ENCODE data around the gene DNM2.
"Not testable (repeated sequence)": the region's sequence is repeated elsewhere in the genome, so short reads cannot be mapped to it uniquely, and the experiment has no call there.

DNM2 gene

GRCh38 chr19:10726268-10726667, 8.4 kb downstream of the DNM2 start:
- no peak for DNase-seq

- peak in 1 of 2 experiments; percentile 25 for DNase-seq
Measured at GRCh38 chr19:10727685-10728201, 9.9 kb downstream of the DNM2 start.

DNA sequence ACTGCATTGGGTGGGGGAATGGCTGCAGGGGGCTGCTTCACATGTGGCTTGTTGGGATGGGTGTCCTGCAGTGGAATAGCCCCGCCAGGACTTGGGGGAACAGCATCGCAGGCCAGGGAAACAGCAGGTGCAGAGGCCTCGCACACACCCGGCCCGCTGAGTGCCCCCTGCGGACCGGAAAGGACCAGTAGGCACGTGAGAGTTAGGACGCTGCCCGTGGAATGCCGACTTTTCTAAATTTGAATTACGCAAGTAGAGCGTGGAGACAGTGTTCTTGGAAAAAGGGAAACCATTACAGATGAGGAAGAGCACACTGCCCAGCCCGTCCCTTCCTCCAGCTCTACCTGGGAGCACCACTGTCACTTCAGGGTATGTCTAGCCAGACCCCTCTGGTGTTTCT, 11.5 kb downstream of the DNM2 start:
- DNase-seq: no peak

- no peak for DNase-seq
Measured at GRCh38 chr19:10730932-10731331, 13.1 kb downstream of the DNM2 start.

- DNase-seq: no peak
Measured at GRCh38 chr19:10735741-10736140, 17.9 kb downstream of the DNM2 start.

DNA sequence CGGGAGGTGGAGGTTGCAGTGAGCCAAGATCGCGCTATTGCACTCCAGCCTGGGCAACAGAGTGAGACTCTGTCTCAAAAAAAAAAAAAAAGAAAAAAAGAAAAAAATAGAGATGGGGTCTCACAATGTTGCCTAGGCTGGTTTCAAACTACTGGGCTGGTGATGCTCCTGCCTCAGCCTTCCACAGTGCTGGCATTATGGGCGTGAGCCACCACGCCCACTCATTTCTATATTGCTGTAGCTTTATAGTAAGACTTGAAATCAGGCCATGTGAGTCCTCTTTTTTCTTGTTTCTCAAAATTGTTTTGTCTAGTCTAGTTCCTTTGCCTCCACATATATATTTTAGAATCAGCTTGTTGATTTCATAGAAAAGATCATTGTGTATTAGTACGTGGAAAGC, 18.3 kb downstream of the DNM2 start:
- DNase-seq: no peak

- no peak for DNase-seq
Measured at GRCh38 chr19:10736916-10737551, 19.2 kb downstream of the DNM2 start.

- no peak for DNase-seq
Measured at GRCh38 chr19:10737722-10738121, 19.8 kb downstream of the DNM2 start.

DNA sequence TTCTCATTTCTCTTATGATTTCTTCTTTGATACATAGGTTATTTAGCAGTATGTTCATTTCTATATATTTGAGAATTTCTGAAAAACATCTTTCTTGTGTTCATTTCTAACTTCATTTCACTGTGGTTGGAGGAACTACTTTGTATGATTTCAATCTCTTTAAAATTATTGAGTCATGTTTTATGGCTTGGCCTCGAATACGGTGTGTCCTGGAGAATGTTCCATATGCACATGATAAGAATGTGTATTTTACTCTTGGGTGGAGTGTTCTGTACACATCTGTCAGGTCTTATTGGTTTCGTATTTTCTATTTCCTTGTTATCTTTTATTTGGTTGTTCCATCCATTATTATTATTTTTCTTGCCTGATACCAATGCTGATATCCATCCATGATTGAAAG, 22.9 kb downstream of the DNM2 start:
- no peak for DNase-seq

- DNase-seq: peak in 1 of 2 experiments; percentile 57
Measured at GRCh38 chr19:10742476-10742875, 24.6 kb downstream of the DNM2 start.

DNA sequence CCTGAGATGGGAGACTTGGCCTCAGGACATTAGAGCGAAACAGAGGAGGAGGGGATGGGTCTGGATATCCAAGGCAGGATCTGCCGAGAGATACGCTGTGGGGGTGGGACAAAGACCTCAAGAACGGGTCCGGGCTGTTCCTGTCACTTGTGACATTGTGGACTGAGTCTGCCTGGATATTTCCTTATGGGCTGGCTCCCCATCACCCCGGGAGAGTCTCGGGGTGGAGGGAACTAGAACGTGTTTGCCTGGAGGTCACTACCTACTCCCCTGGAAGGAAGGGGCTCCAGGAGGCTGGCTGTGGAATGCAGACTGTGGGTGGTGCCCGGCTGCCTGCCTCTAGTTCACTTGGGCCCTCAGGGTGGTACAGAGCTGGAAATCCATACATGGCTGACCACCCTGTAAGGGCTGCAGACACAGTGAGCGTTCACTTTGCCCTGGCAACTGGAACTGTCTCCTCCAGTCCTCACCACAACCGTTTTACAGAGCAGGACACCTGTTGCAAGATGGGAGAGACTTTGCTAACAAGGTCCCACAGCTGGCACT, 26.4 kb downstream of the DNM2 start:
- DNase-seq: no peak

DNA sequence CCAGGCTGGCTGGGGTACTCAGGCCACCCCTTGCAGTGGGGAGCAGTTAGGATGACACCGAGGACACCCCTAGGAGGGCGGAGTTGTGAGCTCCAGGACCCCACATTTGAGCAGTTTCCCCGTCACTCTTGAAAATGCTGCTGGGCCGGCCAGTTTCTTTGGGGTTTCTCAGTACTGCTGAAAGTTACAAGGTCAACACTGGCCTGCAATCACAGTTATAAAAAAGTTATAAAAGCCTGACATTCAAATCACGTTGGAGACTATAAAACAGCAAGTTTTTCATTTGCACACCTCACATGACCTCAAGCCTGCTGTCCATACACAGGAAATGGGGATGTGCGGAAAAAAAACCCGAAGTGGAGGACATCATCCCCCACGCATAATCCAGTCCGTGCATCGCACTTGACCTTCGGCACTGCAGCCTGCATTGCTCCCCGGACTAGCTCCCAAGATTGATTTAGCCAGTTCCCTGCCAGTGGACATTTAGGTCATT, 27.0 kb downstream of the DNM2 start:
- DNase-seq: no peak

DNA sequence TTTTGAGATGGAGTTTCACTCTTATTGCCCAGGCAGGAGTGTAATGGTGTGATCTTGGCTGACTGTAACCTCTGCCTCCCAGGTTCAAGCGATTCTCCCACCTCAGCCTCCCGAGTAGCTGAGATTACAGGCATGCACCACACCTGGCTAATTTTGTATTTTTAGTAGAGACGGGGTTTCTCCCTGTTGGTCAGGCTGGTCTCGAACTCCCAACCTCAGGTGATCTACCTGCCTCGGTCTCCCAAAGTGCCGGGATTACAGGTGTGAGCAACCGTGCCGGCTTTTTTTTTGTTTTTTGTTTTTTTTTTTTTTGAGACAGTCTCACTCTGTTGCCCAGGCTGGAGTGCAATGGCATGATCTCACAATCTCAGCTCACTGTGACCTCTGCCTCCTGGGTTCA, 28.6 kb downstream of the DNM2 start:
- not testable (repeated sequence) for DNase-seq

- DNase-seq: no peak
Measured at GRCh38 chr19:10747271-10747670, 29.4 kb downstream of the DNM2 start.

DNA sequence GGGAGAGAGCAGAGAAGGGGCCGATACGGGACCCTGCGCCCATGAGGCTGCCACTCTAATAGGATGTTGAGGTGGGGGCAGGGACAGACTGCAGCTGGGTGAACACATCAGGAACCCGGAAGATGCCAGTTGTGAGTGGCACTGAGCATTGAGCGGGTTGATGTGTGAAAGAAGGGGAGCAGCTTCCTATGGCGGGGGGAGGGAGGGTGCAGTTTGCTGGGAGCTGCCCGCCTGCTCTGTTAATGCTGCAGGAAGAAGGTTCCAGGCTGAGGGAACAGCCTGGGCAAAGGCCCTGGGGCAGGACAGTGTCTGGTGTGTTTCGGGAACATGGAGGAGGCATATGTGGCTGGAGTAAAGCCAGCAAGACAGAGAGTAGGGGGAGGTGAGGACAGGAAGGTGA, 29.8 kb downstream of the DNM2 start:
- DNase-seq: no peak

DNA sequence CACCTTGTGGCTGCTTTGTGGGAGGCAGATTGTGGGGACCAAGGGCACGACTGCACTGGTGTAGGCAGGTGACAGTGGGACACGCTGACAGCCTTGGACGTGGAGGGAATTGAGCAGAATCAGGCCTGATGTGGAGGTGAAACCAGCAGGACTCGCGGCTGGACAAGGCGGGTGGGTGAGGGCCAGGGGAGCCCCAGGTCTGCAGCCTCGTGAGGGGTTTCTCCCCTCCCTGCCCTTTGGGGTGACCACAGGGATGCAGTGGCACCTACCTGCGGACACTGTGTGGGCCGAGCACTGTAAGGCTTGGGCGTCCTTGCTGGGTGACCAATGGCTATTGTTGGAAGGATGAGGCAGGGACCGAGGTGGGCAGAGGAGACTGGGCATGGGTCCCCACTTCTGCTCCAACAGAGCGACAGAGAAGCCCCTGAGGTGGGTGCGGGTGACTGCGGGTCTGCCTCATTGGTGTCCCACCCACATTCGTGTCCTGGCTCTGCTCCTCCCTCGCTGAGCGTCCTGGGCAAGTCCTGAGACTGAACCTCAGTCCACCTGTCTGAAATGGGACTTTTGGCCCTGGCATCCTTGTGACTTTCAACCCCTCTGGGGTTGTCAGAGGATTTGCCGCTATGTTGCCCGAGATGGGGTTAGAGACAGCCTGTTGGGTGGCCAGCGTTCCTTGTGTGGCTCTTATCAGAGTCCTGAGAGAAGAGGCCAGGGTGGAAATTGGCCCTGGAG, 30.5 kb downstream of the DNM2 start:
- DNase-seq: no peak

GRCh38 chr19:10748927-10749434, 31.1 kb downstream of the DNM2 start:
- peak in 1 of 2 experiments; percentile 72 for DNase-seq

DNA sequence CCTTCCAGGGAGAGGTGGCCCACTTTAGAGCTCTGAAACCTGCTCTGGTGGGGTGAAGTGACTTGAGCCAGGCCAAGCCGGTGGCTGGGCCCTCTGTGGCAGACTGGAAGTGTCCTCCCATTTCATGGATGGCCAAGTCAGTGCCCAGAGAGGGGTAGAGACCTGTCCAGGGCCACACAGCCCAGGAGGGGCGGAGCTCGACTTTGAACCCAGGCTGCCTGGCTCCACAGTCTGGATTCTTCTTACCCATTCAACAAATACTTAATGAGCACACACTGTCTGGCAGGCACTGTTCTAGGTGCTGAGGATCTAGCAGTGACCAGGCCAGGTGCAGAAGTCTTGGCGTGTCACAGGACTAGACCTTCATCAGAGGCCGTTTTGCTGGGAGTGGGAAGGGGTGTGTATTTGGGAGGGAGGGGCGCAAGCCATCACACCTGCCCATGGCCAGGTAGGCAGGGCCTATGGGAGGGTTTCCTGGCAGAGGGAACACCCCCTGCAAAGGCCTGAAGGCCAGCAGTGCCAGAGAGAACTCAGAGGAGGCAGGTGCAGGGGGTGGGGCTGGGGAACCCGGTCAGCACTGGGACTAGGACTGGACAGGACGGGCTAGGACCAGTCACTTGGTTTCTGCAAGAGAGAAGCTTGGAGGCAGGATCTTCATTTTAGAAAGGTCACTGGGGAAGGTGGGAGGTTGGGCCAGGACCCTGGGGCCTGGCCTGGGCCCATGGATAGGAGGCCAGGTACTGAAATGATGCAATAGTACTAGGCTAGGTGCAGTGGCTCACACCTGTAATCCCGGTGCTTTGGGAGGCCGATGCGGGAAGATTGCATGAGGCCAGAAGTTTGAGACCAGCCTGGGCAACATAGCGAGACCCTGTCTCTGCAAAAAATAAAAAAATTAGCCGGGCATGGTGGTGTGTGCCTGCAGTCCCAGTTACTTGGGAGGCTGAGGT, 31.8 kb downstream of the DNM2 start:
- no peak for DNase-seq

- no peak for DNase-seq
Measured at GRCh38 chr19:10751109-10751953, 33.5 kb downstream of the DNM2 start.

- DNase-seq: no peak
Measured at GRCh38 chr19:10752237-10752912, 34.5 kb downstream of the DNM2 start.
